Chondrocyte (in vitro differentiated cells): ENCODE results near the gene PDE4D. TPM values are rescaled to one million over a fixed set of nuclear protein-coding genes. Genes with fewer than 3 reads are reported as not detected.

Experiments used
- DNase-seq: peaks from one replicate; pipeline ENCODE4 v3.0.0; 2021; ENCODE audit warnings: mixed read lengths, low spot score
- H3K27ac Mint-ChIP-seq: one replicate; pipeline ENCODE4 v1.8.0; 2021; ENCODE audit warnings: mild to moderate bottlenecking, moderate library complexity, mixed read lengths; ENCODE audit not compliant: unreplicated experiment
- H3K27me3 Mint-ChIP-seq: 2 replicates; pipeline ENCODE4 v1.8.0; 2021; ENCODE audit warnings: low read depth, mixed read lengths
- H3K36me3 Mint-ChIP-seq: 2 replicates; pipeline ENCODE4 v1.8.0; 2021; ENCODE audit warnings: low read depth, mixed read lengths
- H3K4me1 Mint-ChIP-seq: 2 replicates; pipeline ENCODE4 v1.8.0; 2021; ENCODE audit warnings: low read depth, mild to moderate bottlenecking, mixed read lengths
- H3K4me3 Mint-ChIP-seq: one replicate; pipeline ENCODE4 v1.8.0; 2021; ENCODE audit warnings: mild to moderate bottlenecking, moderate library complexity, mixed read lengths; ENCODE audit not compliant: unreplicated experiment
- H3K9me3 Mint-ChIP-seq: 2 replicates; pipeline ENCODE4 v1.8.0; 2021; ENCODE audit warnings: low read depth, mixed read lengths
- total RNA-seq: library from RNA; stranded (reverse); gene quantifications from 3 replicates; pipeline ENCODE4 v1.2.1, GENCODE V29; 2021
- TF ChIP-seq, protein P1 (sequence below): fragments of 200-600 bp; sonication (generic); IDR thresholded peaks from 2 replicates; pipeline ENCODE4 v1.5.0; 2021; ENCODE audit warnings: antibody characterized with exemption, mild to moderate bottlenecking, moderate library complexity

Gene PDE4D
- total RNA-seq, 1 donor from 2014 or later = 21.1 TPM

DNA sequence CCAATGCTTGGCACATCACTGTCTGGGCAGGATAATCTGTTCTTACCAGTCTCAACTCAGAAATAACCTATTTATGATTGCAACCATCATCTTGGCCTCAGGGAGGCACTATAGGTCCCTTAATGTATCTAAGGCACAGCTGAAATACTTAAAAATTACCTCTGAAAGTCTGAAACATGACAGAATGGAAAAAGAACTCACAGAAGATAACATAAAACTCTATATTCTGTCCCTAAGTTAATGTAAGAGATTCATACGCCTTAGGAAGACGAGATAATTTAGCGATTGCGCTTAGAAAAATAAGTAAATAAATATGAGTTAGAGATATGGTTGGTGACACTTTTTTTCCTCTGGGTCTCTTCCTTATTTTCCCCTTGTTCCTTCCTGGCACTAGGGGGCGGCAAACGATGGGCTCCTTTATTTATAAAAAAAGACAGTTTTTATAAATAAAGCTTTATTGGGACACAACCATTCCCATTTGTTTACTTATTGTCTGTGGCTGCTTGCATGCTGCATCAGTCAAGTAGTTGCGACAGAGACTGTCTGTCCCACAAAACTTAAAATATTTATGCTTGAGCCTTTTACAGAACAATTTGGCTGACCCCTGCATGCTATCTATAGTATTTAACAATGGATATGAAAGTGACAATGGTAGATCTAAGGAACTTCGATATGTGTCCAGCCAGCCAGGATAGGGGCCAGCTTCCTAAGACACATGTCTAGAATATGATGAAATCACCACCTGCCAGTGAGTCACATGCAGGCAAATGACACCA is 79.6 kb downstream of the PDE4D start:
- TF ChIP-seq, protein P1, sequence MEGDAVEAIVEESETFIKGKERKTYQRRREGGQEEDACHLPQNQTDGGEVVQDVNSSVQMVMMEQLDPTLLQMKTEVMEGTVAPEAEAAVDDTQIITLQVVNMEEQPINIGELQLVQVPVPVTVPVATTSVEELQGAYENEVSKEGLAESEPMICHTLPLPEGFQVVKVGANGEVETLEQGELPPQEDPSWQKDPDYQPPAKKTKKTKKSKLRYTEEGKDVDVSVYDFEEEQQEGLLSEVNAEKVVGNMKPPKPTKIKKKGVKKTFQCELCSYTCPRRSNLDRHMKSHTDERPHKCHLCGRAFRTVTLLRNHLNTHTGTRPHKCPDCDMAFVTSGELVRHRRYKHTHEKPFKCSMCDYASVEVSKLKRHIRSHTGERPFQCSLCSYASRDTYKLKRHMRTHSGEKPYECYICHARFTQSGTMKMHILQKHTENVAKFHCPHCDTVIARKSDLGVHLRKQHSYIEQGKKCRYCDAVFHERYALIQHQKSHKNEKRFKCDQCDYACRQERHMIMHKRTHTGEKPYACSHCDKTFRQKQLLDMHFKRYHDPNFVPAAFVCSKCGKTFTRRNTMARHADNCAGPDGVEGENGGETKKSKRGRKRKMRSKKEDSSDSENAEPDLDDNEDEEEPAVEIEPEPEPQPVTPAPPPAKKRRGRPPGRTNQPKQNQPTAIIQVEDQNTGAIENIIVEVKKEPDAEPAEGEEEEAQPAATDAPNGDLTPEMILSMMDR = peak; percentile 87
- Mint-ChIP-seq H3K27me3 (peaks cover 3% of the 10 kb centered on the region), H3K27ac (no peak overlapping the region), H3K9me3 (no peaks in the 10 kb centered on the region), H3K36me3 (no peaks in the 10 kb centered on the region), H3K4me3 (no peak overlapping the region), H3K4me1 (peaks cover 19% of the 10 kb centered on the region)
- DNase-seq = no peak

DNA sequence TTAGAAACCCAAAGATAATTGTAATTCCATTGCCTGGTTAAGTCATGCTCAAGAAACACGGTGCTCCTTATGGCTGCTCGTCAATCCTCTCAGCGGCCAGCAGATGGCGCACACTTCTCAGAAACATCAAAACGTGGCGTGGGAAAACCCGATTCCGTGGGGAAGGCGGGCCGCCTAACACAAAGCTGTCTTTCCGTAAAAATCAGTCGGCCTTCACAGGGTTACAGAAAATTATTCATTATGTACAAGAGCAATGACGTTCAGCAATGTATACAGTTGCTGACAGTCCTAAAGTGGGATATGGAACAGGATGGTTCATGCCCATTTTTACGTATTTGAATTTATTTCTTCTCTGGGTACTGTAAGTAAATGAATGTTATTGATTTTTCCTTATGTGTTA is 83.5 kb downstream of the PDE4D start:
- no peak for DNase-seq
- H3K27me3 Mint-ChIP-seq = peaks cover 3% of the 10 kb centered on the region
- H3K27ac Mint-ChIP-seq = peak overlapping the region; percentile 62
- H3K4me3 Mint-ChIP-seq = peak overlapping the region; percentile 79
- TF ChIP-seq, protein P1 = peak; percentile 99
- no peaks in the 10 kb centered on the region for H3K9me3 Mint-ChIP-seq
- H3K36me3 Mint-ChIP-seq = no peaks in the 10 kb centered on the region
- H3K4me1 Mint-ChIP-seq = peaks cover 19% of the 10 kb centered on the region

DNA sequence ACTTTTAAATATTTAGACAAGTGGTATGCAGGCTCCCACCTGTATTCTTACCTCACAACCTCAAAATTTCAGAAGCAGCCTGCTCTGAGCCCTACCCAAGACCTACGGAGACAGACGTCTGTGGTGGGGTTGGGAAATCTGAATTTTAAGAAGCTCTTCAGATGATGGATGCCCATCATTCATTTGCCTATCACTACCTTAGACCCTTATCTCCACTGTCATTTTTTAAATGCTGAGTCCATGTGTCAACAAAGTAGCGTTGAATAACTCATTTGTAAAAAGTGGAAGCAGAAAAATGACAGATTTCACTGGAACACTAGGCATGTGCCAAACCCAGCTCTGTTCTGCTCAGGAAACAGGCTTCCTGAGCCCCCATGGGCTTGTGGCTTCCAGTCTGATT is 85.7 kb downstream of the PDE4D start:
- H3K36me3 Mint-ChIP-seq = no peaks in the 10 kb centered on the region
- H3K27ac Mint-ChIP-seq = no peak overlapping the region
- no peaks in the 10 kb centered on the region for H3K9me3 Mint-ChIP-seq
- H3K4me1 Mint-ChIP-seq = peaks cover 10% of the 10 kb centered on the region
- no peak overlapping the region for H3K4me3 Mint-ChIP-seq
- peaks cover 3% of the 10 kb centered on the region for H3K27me3 Mint-ChIP-seq
- TF ChIP-seq, protein P1 = no peak
- no peak for DNase-seq

DNA sequence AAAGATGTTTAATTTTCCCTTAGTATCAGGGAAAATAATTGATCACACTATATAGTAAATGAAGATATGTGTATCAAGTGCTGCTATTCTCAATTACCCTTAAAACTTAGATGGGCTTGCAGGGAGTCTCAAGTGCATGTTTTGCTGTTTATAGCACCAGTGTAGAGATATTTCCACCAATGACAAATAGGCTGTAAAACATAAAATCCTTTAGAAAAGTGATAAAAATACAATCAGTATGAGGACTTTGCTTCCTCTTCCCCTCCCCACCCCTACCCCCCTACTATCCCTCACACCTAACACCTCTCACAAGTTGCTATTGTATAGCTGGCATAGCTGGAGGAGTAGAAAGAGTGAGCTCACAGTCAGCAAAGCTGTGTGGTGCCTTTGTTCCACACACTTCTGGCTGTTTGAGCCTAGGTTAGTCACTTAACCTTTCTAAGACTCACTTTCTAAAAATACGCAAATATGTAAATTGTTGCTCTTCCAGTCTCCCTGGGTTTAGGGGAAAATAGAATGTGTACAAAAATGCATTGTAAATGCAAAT is 93.1 kb downstream of the PDE4D start:
- Mint-ChIP-seq H3K27ac (no peak overlapping the region), H3K4me1 (peaks cover 5% of the 10 kb centered on the region), H3K4me3 (no peak overlapping the region), H3K27me3 (no peaks in the 10 kb centered on the region), H3K9me3 (no peaks in the 10 kb centered on the region), H3K36me3 (no peaks in the 10 kb centered on the region)
- TF ChIP-seq, protein P1 = peak; percentile 29
- DNase-seq = no peak

DNA sequence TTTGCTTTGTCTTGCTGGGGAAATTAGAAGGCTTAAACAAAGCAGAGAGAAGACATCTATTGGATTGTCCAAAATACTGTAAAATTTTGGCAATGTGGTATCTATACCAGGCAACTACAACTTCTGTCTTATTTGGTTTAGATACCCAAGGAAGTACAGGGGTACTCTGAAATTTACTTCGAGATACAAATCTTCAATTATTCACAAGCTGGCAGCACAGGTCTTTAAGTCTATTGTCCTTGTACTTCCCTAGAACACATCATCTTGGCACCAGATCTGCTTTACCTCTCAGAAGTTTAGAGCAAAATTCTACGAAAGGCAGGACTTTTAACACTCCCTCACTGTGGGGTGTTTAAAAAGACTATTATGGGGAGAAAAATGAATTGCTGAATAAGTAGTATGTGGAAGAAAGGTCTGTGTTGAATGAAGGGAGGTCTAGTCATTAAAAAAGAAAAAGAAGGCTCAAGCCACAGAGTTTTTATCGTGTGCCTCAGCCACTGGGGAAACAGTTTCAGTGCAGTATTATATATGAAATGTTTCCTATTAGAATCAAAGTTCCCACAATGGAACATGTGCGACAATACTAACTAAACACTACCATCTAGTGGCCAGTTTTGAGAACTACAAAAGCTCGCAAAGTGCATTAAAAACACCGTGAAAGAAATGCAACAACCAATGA is 93.7 kb downstream of the PDE4D start:
- Mint-ChIP-seq H3K4me1 (peaks cover 5% of the 10 kb centered on the region), H3K36me3 (no peaks in the 10 kb centered on the region), H3K27me3 (no peaks in the 10 kb centered on the region), H3K27ac (no peak overlapping the region), H3K9me3 (no peaks in the 10 kb centered on the region), H3K4me3 (no peak overlapping the region)
- TF ChIP-seq, protein P1 = peak; percentile 94
- DNase-seq = no peak
